Neuron (in vitro differentiated cells): Measurements from ENCODE around the gene FLYWCH2.

ENCODE experiments used
- H2AFZ ChIP-seq: one replicate; pipeline ENCODE4 v1.6.1; 2013; ENCODE audit warnings: low read depth, mild to moderate bottlenecking, inconsistent platforms, low read length, moderate library complexity
- H3K27me3 ChIP-seq: one replicate; pipeline ENCODE4 v1.6.1; 2013; ENCODE audit warnings: low read length; ENCODE audit not compliant: insufficient read depth
- H3K36me3 ChIP-seq: one replicate; pipeline ENCODE4 v1.6.1; 2013; ENCODE audit warnings: low read length; ENCODE audit not compliant: insufficient read depth
- H3K4me1 ChIP-seq: one replicate; pipeline ENCODE4 v1.6.1; 2013; ENCODE audit warnings: low read length; ENCODE audit not compliant: insufficient read depth
- H3K4me3 ChIP-seq: 2 replicates; pipeline ENCODE4 v1.5.1; 2013; ENCODE audit warnings: mild to moderate bottlenecking, low read length, moderate library complexity
- H3K9me3 ChIP-seq: one replicate; pipeline ENCODE4 v1.6.1; 2013; ENCODE audit warnings: low read length

FLYWCH2 gene, protein sequence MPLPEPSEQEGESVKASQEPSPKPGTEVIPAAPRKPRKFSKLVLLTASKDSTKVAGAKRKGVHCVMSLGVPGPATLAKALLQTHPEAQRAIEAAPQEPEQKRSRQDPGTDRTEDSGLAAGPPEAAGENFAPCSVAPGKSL

GRCh38 chr16:2882650-2883457, at the start of gene FLYWCH2:
Gene FLYWCH2 (plus strand): TSS chr16:2883215. CDS start chr16:2896450, 13,235 bp downstream.
- H3K4me1 ChIP-seq, result peaks cover 6% of the 10 kb centered on the region
- H3K9me3 ChIP-seq, result no peaks in the 10 kb centered on the region
- H3K36me3 ChIP-seq, result no peaks in the 10 kb centered on the region
- peak within 1 kb of the TSS; percentile 92 for H2AFZ ChIP-seq
- H3K4me3 ChIP-seq, result peak within 1 kb of the TSS; percentile 92
- H3K27me3 ChIP-seq, result no peaks in the 10 kb centered on the region

DNA sequence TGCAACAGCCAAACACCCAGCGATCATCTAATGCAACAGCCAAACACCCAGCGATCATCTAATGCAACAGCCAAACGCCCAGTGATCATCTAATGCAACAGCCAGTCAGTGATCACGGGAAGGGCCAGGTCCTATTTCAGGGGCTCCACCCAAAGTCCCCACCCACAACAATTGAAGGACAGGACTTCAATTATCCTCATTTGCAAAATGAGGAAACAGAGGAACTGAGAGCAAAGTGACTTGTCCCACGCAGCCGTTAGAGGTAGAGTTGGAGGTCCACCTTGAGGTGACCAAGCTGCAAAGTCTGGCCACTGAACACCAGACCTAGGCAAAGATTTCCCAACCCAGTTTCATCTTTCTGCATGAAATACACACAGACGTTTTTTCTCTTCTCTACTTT, 49.2 kb upstream of the FLYWCH2 start:
- Histone ChIP-seq H2AFZ (no peak overlapping the region), H3K4me3 (no peak overlapping the region), H3K9me3 (no peaks in the 10 kb centered on the region)

DNA sequence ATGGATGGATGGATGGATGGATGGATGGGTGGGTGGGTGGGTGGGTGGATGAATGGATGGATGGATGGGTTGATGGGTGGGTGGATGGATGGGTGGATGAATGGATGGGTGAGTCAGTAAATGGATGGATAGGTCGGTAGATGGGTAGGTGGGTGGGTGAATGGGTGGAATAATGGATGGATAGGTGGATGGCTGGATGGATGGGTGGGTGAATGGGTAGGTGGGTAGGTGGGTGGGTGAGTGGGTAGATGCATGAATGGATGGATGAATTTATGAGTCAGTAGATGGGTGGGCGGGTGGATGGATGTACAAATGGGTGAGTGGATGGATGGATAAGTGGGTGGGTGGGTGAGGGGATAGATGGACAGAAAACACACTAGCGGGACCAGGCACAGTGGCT, 48.0 kb upstream of the FLYWCH2 start:
- H3K4me1 ChIP-seq, result peaks cover 4% of the 10 kb centered on the region

More for the DNA sequence above, 49.2 kb upstream of the FLYWCH2 start:
- Histone ChIP-seq H3K4me1 (peaks cover 4% of the 10 kb centered on the region), H3K36me3 (no peaks in the 10 kb centered on the region), H3K27me3 (peaks cover 16% of the 10 kb centered on the region)

DNA sequence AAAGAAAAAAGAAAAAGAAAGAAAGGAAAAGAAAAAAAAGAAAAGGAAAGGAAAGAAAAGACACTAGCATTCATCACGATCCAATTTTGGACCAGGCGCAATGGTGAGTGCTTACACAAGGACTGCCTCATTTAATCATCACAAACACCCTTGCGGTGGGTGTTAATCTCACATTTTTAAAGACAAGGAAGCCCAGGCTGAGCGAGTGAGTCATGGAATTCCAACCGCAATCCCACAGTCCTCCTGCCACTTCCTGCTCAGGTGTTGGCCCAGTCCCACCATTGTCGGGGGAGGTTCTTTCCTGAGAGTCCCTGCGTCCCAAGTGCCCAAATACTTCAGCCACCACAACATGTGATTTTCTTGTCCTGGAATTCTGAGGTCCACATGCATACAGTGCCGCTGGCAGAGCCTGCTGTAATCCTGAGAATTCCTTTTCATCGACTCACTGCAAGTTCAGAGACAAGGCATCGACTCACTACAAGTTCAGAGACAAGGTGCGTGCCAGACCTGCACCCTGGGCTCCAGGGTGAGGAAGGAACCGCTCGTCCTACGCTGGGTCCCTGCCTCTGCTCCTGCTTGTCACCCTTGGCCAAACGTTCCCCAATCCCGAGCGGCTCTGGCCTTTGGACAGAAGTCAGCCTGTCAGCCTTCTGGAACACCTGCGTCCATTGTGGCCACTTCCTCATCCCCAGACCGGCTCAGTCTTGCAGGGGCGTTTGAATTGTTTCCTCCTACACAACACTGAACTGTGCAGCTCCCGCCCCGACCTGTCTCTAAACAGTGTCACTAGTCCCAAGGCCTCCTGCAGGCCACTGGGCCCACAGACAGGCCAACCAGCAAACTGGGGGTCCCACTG, 47.1 kb upstream of the FLYWCH2 start:
- Histone ChIP-seq H3K36me3 (no peaks in the 10 kb centered on the region), H3K9me3 (no peaks in the 10 kb centered on the region), H3K4me1 (peaks cover 4% of the 10 kb centered on the region), H3K27me3 (peaks cover 10% of the 10 kb centered on the region), H2AFZ (no peak overlapping the region), H3K4me3 (no peak overlapping the region)

More for the DNA sequence above, 48.0 kb upstream of the FLYWCH2 start:
- Histone ChIP-seq H3K9me3 (no peaks in the 10 kb centered on the region), H3K36me3 (no peaks in the 10 kb centered on the region), H3K27me3 (peaks cover 10% of the 10 kb centered on the region), H3K4me3 (no peak overlapping the region), H2AFZ (no peak overlapping the region)

DNA sequence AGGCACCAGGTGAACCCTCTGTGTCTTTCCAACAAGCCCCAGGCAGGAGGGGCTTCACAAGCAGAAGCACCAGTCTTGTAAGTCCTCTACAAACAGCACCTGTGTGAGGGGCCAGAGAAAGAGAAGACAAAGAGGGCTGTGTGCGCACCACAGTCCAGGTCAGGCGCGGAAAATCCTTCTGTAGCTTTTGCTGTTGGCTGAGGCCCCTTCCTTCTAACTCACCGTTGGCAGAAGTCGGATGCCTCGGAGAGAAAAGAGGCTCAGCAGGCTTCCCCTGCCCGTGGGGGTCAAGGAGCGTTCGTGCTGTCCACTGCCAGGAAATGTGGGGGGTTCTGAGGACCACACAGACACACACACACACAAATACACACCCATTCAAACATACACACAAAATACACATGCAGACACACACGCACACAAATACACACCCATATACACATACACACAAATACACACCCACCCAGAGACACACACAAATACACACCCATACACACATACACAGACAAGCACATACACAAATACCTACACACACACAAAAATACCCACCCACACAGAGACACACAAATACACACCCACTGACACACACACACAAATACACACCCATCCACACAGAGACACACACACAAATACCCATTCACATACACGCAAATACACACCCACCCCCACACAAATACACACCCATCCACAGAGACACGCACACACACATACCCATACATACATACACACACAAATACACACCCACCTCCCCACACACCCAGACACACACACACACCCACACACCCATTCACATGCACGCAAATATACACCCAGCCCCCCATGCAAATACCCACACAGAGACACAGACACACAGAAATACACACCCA, 46.1 kb upstream of the FLYWCH2 start:
- H3K36me3 ChIP-seq, result no peaks in the 10 kb centered on the region
- peaks cover 4% of the 10 kb centered on the region for H3K4me1 ChIP-seq
- no peaks in the 10 kb centered on the region for H3K9me3 ChIP-seq
- no peak overlapping the region for H3K4me3 ChIP-seq
- H2AFZ ChIP-seq, result no peak overlapping the region
- peaks cover 10% of the 10 kb centered on the region for H3K27me3 ChIP-seq

- H3K36me3 ChIP-seq, result no peaks in the 10 kb centered on the region
- H3K9me3 ChIP-seq, result no peaks in the 10 kb centered on the region
- H3K4me3 ChIP-seq, result no peak overlapping the region
- H2AFZ ChIP-seq, result no peak overlapping the region
- H3K27me3 ChIP-seq, result peaks cover 10% of the 10 kb centered on the region
- H3K4me1 ChIP-seq, result peaks cover 4% of the 10 kb centered on the region
Observed at GRCh38 chr16:2838928-2839327, 44.1 kb upstream of the FLYWCH2 start.

GRCh38 chr16:2839650-2840450, 43.2 kb upstream of the FLYWCH2 start:
- no peaks in the 10 kb centered on the region for H3K9me3 ChIP-seq
- peaks cover 10% of the 10 kb centered on the region for H3K27me3 ChIP-seq
- H3K4me3 ChIP-seq, result no peak overlapping the region
- H2AFZ ChIP-seq, result no peak overlapping the region
- H3K36me3 ChIP-seq, result no peaks in the 10 kb centered on the region
- H3K4me1 ChIP-seq, result peaks cover 4% of the 10 kb centered on the region

- Histone ChIP-seq H3K36me3 (no peaks in the 10 kb centered on the region), H3K4me3 (no peak overlapping the region), H3K27me3 (peaks cover 6% of the 10 kb centered on the region), H2AFZ (no peak overlapping the region), H3K9me3 (no peaks in the 10 kb centered on the region), H3K4me1 (peaks cover 4% of the 10 kb centered on the region)
Observed at GRCh38 chr16:2840914-2841313, 42.1 kb upstream of the FLYWCH2 start.

GRCh38 chr16:2841606-2842339, 41.2 kb upstream of the FLYWCH2 start:
- Histone ChIP-seq H2AFZ (no peak overlapping the region), H3K4me1 (no peaks in the 10 kb centered on the region), H3K4me3 (no peak overlapping the region), H3K27me3 (peaks cover 3% of the 10 kb centered on the region), H3K36me3 (no peaks in the 10 kb centered on the region), H3K9me3 (no peaks in the 10 kb centered on the region)

GRCh38 chr16:2842340-2843000, 40.5 kb upstream of the FLYWCH2 start:
- Histone ChIP-seq H2AFZ (no peak overlapping the region), H3K4me3 (no peak overlapping the region), H3K4me1 (no peaks in the 10 kb centered on the region), H3K36me3 (no peaks in the 10 kb centered on the region), H3K27me3 (peaks cover 3% of the 10 kb centered on the region), H3K9me3 (no peaks in the 10 kb centered on the region)

DNA sequence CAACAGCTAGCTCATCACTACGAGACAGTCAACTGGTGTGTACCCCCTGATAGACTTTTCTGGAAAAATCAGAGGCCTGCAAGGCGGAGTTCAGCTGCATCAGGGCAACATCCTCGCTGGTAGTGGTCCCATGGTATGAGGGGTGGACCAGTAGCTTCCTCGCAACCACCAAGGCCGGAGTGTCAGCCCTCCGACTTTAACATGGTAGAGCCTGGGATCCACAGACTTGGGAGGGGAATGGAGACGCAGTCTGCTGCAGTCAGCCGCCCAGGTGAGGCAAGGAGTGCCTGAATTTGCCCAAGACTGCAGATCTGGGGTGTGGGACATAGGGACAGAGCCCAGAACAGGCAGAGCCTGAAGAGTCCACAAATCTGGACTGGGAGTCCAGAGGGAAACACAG, 39.5 kb upstream of the FLYWCH2 start:
- no peak overlapping the region for H2AFZ ChIP-seq
- H3K27me3 ChIP-seq, result peaks cover 3% of the 10 kb centered on the region
- no peaks in the 10 kb centered on the region for H3K9me3 ChIP-seq
- H3K4me1 ChIP-seq, result no peaks in the 10 kb centered on the region
- H3K4me3 ChIP-seq, result no peak overlapping the region
- H3K36me3 ChIP-seq, result no peaks in the 10 kb centered on the region
